ENCODE data around the gene FBLN5. TPM values are rescaled to one million over a fixed set of nuclear protein-coding genes. Genes with fewer than 3 reads are reported as not detected.

Gene FBLN5
- total and polyA plus RNA-seq, 2 donors (not counting 1 experiment from before 2014, with no cell fraction given) = 33.4 to 47.5 TPM

DNA sequence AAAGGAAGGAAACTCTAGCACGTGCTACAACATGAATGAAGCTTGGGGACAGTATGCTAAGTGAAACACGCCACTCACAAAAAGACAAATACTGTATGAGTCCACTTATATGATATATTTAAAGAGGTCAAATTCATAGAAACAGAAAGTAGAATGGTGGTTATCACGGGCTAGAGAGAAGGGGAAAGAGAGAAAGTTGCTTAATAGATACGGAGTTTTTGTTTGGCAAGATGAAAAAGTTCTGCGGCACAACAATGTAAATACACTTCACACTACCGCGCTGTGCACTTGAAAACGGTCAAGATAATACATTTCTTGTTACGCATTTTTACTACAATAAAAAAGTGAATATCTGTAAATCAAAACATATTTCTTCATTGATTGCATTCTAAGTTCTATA is 37.3 kb downstream of the FBLN5 start:
- no peak for DNase-seq (ENCODE audit: low read depth in 2 of 2)
- Histone ChIP-seq H3K36me3 (ENCODE audit: control insufficient read depth, insufficient read depth, low read length) (no peaks in the 10 kb centered on the region), H3K4me3 (replicated peaks in 1 of 4; ENCODE audit: control extremely low read depth in 1 of 4, insufficient read depth in 1 of 4, low read depth in 3 of 4, low read length in 4 of 4) (no peak overlapping the region), H3K79me2 (ENCODE audit: control insufficient read depth, insufficient read depth, low read length) (no peaks in the 10 kb centered on the region), H3K4me1 (ENCODE audit: control insufficient read depth, extremely low read depth, insufficient read depth, low read length) (no peaks in the 10 kb centered on the region), H3K4me2 (ENCODE audit: extremely low read depth, insufficient read depth, low read length) (no peak overlapping the region), H3K9me3 (ENCODE audit: control insufficient read depth, insufficient read depth, low read depth, low read length) (no peaks in the 10 kb centered on the region), H3K9ac (ENCODE audit: insufficient read depth, low read length) (no peak overlapping the region), H3K27me3 (ENCODE audit: control insufficient read depth, insufficient read depth, low read length) (no peaks in the 10 kb centered on the region), H3K27ac (ENCODE audit: insufficient read depth, low read length) (no peak overlapping the region), H2AFZ (ENCODE audit: low read length) (no peak overlapping the region), H4K20me1 (ENCODE audit: control insufficient read depth, extremely low read depth, insufficient read depth, low read length) (no peaks in the 10 kb centered on the region)
- TF ChIP-seq EZH2 (IDR thresholded peaks at IDR 0.05; ENCODE audit: low read length, missing control alignments) = no peak
- TF ChIP-seq, protein P1, sequence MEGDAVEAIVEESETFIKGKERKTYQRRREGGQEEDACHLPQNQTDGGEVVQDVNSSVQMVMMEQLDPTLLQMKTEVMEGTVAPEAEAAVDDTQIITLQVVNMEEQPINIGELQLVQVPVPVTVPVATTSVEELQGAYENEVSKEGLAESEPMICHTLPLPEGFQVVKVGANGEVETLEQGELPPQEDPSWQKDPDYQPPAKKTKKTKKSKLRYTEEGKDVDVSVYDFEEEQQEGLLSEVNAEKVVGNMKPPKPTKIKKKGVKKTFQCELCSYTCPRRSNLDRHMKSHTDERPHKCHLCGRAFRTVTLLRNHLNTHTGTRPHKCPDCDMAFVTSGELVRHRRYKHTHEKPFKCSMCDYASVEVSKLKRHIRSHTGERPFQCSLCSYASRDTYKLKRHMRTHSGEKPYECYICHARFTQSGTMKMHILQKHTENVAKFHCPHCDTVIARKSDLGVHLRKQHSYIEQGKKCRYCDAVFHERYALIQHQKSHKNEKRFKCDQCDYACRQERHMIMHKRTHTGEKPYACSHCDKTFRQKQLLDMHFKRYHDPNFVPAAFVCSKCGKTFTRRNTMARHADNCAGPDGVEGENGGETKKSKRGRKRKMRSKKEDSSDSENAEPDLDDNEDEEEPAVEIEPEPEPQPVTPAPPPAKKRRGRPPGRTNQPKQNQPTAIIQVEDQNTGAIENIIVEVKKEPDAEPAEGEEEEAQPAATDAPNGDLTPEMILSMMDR (conservative IDR thresholded peaks at IDR 0.05 in 1 of 2, IDR thresholded peaks at IDR 0.05 in 1 of 2; ENCODE audit: low read depth in 1 of 2, low read length in 2 of 2) = no peak

DNA sequence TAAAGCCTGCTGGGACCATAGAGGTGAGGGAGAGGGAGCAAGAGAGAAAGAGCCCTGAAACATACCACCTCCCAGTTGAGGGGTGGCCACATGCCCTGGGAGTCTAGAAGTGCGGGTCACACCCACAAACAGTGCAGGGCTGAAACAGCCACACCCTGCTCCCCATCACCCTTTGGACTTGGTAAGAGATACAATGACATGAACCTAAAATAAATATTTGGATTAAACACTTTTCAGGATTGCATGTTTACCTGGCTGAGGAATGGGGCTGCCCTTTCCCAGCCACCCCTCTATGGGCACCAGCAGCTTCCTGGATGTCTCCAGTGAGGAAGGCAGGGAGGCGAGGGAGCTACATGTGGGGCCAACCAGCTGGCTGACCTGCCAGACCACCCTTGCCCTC is 41.1 kb downstream of the FBLN5 start:
- no peak for DNase-seq (ENCODE audit: low read depth in 2 of 2)
- Histone ChIP-seq H3K27ac (ENCODE audit: insufficient read depth, low read length) (no peak overlapping the region), H3K4me3 (replicated peaks in 1 of 4; ENCODE audit: control extremely low read depth in 1 of 4, insufficient read depth in 1 of 4, low read depth in 3 of 4, low read length in 4 of 4) (no peak overlapping the region), H3K36me3 (ENCODE audit: control insufficient read depth, insufficient read depth, low read length) (no peaks in the 10 kb centered on the region), H3K79me2 (ENCODE audit: control insufficient read depth, insufficient read depth, low read length) (no peaks in the 10 kb centered on the region), H2AFZ (ENCODE audit: low read length) (no peak overlapping the region), H3K4me2 (ENCODE audit: extremely low read depth, insufficient read depth, low read length) (no peak overlapping the region), H3K9me3 (ENCODE audit: control insufficient read depth, insufficient read depth, low read depth, low read length) (no peaks in the 10 kb centered on the region), H4K20me1 (ENCODE audit: control insufficient read depth, extremely low read depth, insufficient read depth, low read length) (no peaks in the 10 kb centered on the region), H3K4me1 (ENCODE audit: control insufficient read depth, extremely low read depth, insufficient read depth, low read length) (no peaks in the 10 kb centered on the region), H3K27me3 (ENCODE audit: control insufficient read depth, insufficient read depth, low read length) (no peaks in the 10 kb centered on the region), H3K9ac (ENCODE audit: insufficient read depth, low read length) (no peak overlapping the region)
- TF ChIP-seq EZH2 (IDR thresholded peaks at IDR 0.05; ENCODE audit: low read length, missing control alignments) = no peak
- TF ChIP-seq, protein P1 (conservative IDR thresholded peaks at IDR 0.05 in 1 of 2, IDR thresholded peaks at IDR 0.05 in 1 of 2; ENCODE audit: low read depth in 1 of 2, low read length in 2 of 2) = no peak

DNA sequence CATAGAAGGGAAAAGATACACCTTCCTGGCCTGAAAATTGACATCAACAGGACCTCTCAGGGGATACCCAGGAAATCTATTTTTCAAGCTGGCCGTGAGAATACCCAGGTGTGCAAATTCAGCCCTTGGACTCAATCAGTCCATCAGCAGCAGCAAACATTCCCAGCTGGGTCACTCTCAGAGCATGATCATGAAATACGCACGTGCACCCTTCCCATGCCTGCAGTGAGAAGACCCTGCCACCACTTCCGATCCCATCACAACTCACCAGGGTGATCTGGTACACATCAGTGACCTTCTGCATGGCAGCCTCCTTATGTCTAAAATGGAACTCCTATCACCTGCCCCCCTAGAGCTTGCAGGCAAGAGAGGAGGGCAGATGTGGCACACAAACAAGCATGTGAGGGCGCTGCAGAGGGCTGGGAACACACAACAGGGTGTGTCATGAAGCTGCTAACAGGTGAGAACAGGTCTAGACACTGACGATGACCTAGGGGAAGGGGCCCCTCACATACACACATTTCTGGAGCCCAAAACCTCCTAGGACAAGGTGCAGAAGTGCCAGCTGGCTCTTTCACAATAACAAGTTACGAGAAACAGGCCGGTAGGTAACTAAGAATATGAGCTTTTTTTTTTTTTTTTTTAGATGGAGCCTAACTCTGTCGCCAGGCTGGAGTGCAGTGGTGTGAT is 42.4 kb downstream of the FBLN5 start:
- no peaks in the 10 kb centered on the region for H3K79me2 ChIP-seq (ENCODE audit: control insufficient read depth, insufficient read depth, low read length)
- TF ChIP-seq EZH2 (IDR thresholded peaks at IDR 0.05; ENCODE audit: low read length, missing control alignments) = no peak
- TF ChIP-seq, protein P1 (conservative IDR thresholded peaks at IDR 0.05 in 1 of 2, IDR thresholded peaks at IDR 0.05 in 1 of 2; ENCODE audit: low read depth in 1 of 2, low read length in 2 of 2) = no peak
- no peak overlapping the region for H3K4me2 ChIP-seq (ENCODE audit: extremely low read depth, insufficient read depth, low read length)
- H3K9ac ChIP-seq (ENCODE audit: insufficient read depth, low read length) = no peak overlapping the region
- no peak overlapping the region for H3K27ac ChIP-seq (ENCODE audit: insufficient read depth, low read length)
- no peaks in the 10 kb centered on the region for H3K9me3 ChIP-seq (ENCODE audit: control insufficient read depth, insufficient read depth, low read depth, low read length)
- no peaks in the 10 kb centered on the region for H3K27me3 ChIP-seq (ENCODE audit: control insufficient read depth, insufficient read depth, low read length)
- DNase-seq (ENCODE audit: low read depth in 2 of 2) = no peak
- no peaks in the 10 kb centered on the region for H3K36me3 ChIP-seq (ENCODE audit: control insufficient read depth, insufficient read depth, low read length)
- H4K20me1 ChIP-seq (ENCODE audit: control insufficient read depth, extremely low read depth, insufficient read depth, low read length) = no peaks in the 10 kb centered on the region
- H3K4me3 ChIP-seq (replicated peaks in 1 of 4; ENCODE audit: control extremely low read depth in 1 of 4, insufficient read depth in 1 of 4, low read depth in 3 of 4, low read length in 4 of 4) = no peak overlapping the region
- H3K4me1 ChIP-seq (ENCODE audit: control insufficient read depth, extremely low read depth, insufficient read depth, low read length) = no peaks in the 10 kb centered on the region
- H2AFZ ChIP-seq (ENCODE audit: low read length) = no peak overlapping the region

Measured in fibroblast of lung (primary cell).